IMR-90 (cell line): ENCODE results near the gene ASPRV1. TPM values are rescaled to one million over a fixed set of nuclear protein-coding genes. Genes with fewer than 3 reads are reported as not detected.

ENCODE experiments used
- ATAC-seq: fragments of 200-7000 bp; cut with Tn5 transposase; 2 replicates; pipeline ENCODE4 v1.9.1; 2020; ENCODE audit warnings: low read depth, mild to moderate bottlenecking, moderate library complexity
- BruUV-seq: library from RNA; stranded (reverse); fragments of 400-500 nt; replicated peaks from 2 replicates; lab custom pipeline; 2021; lab: Mats Ljungman, UMichigan
- CTCF ChIA-PET: fragments of 300-600 bp; formaldehyde crosslinking; extraction: SDS; loops from one replicate; lab custom pipeline; 2021; ENCODE audit warnings: antibody characterized with exemption; lab: Yijun Ruan, JAX
- POLR2A ChIA-PET: fragments of 300-600 bp; sonication (Branson Sonifier 250); formaldehyde crosslinking; loops from one replicate; lab custom pipeline; 2022; ENCODE audit warnings: antibody characterized with exemption; ENCODE audit not compliant: unreplicated experiment; lab: Charles Lee
- DNase-seq: peaks from one replicate; pipeline ENCODE4 v3.0.0; 2013
- H2AFZ ChIP-seq: replicated peaks from 2 replicates; pipeline ENCODE3; 2013; ENCODE audit warnings: low read length, mild to moderate bottlenecking; ENCODE audit not compliant: poor library complexity
- H2AK5ac ChIP-seq: 2 replicates; pipeline ENCODE4 v1.6.1; 2013; ENCODE audit warnings: low read depth, low read length, inconsistent platforms
- H2AK9ac ChIP-seq: replicated peaks from 2 replicates; pipeline ENCODE3; 2013; ENCODE audit warnings: mild to moderate bottlenecking, low read depth, low read length, moderate library complexity; ENCODE audit not compliant: poor library complexity
- H2BK120ac ChIP-seq: 2 replicates; pipeline ENCODE4 v1.6.1; 2013; ENCODE audit warnings: low read depth, low read length, inconsistent platforms
- H2BK15ac ChIP-seq: 3 replicates; pipeline ENCODE4 v1.6.1; 2013; ENCODE audit warnings: low read depth, low read length, inconsistent platforms
- H2BK20ac ChIP-seq: 2 replicates; pipeline ENCODE4 v1.6.1; 2013; ENCODE audit warnings: low read depth, mild to moderate bottlenecking, inconsistent platforms, low read length, moderate library complexity
- H2BK5ac ChIP-seq: 2 replicates; pipeline ENCODE4 v1.6.1; 2013; ENCODE audit warnings: mild to moderate bottlenecking, low read depth, low read length, inconsistent platforms; ENCODE audit not compliant: poor library complexity, severe bottlenecking
- H3K14ac ChIP-seq: replicated peaks from 2 replicates; pipeline ENCODE4 v1.6.1; 2013; ENCODE audit warnings: low read depth, low read length, inconsistent platforms
- H3K18ac ChIP-seq: 2 replicates; pipeline ENCODE4 v1.6.1; 2013; ENCODE audit warnings: low read depth, low read length, control low read depth
- H3K23ac ChIP-seq: 2 replicates; pipeline ENCODE4 v1.6.1; 2013; ENCODE audit warnings: low read depth, low read length, inconsistent platforms
- H3K27ac ChIP-seq: 2 replicates; pipeline ENCODE4 v1.5.1; 2013; ENCODE audit warnings: mild to moderate bottlenecking, control low read depth, low read length; ENCODE audit not compliant: insufficient read depth
- H3K27me3 ChIP-seq: 2 replicates; pipeline ENCODE4 v1.6.1; 2013; ENCODE audit warnings: low read length; ENCODE audit not compliant: control insufficient read depth, insufficient read depth
- H3K36me3 ChIP-seq: 2 replicates; pipeline ENCODE4 v1.6.1; 2013; ENCODE audit warnings: low read length, mixed read lengths; ENCODE audit not compliant: control insufficient read depth, insufficient read depth
- H3K4ac ChIP-seq: 2 replicates; pipeline ENCODE4 v1.6.1; 2013; ENCODE audit warnings: low read depth, low read length, inconsistent platforms
- H3K4me1 ChIP-seq: 2 replicates; pipeline ENCODE4 v1.6.1; 2013; ENCODE audit warnings: low read length, mixed read lengths; ENCODE audit not compliant: control insufficient read depth, insufficient read depth
- H3K4me2 ChIP-seq: 2 replicates; pipeline ENCODE4 v1.6.1; 2013; ENCODE audit warnings: low read depth, mild to moderate bottlenecking, control low read depth, low read length, moderate library complexity
- H3K4me3 ChIP-seq: 2 replicates; pipeline ENCODE4 v1.5.1; 2013; ENCODE audit warnings: low read depth, mild to moderate bottlenecking, control low read depth, low read length, moderate library complexity; ENCODE audit not compliant: insufficient read depth
- H3K56ac ChIP-seq: 2 replicates; pipeline ENCODE4 v1.6.1; 2013; ENCODE audit warnings: low read length, inconsistent platforms; ENCODE audit not compliant: insufficient read depth; ENCODE audit errors: extremely low read depth
- H3K79me1 ChIP-seq, 2 experiments: 2 replicates each; pipeline ENCODE4 v1.6.1; 2013; ENCODE audit warnings: low read length in 2 of 2, inconsistent platforms in 1 of 2, low read depth in 1 of 2
- H3K9ac ChIP-seq: 2 replicates; pipeline ENCODE4 v1.6.1; 2013; ENCODE audit warnings: low read depth, low read length, control low read depth
- H3K9me1 ChIP-seq: 2 replicates; pipeline ENCODE4 v1.6.1; 2013; ENCODE audit warnings: low read length, inconsistent platforms; ENCODE audit not compliant: insufficient read depth
- H3K9me3 ChIP-seq: 2 replicates; pipeline ENCODE4 v1.6.1; 2013; ENCODE audit warnings: low read length; ENCODE audit not compliant: control insufficient read depth, insufficient read depth
- H4K20me1 ChIP-seq: 2 replicates; pipeline ENCODE4 v1.6.1; 2013; ENCODE audit warnings: low read length, inconsistent platforms; ENCODE audit not compliant: insufficient read depth
- H4K5ac ChIP-seq: 2 replicates; pipeline ENCODE4 v1.6.1; 2013; ENCODE audit warnings: mild to moderate bottlenecking, low read depth, low read length, control low read depth
- H4K8ac ChIP-seq, 2 experiments: 2 replicates each; pipeline ENCODE4 v1.6.1; 2013; ENCODE audit warnings: low read depth in 2 of 2, low read length in 2 of 2, control low read depth in 1 of 2, inconsistent platforms in 1 of 2
- H4K91ac ChIP-seq: 2 replicates; pipeline ENCODE4 v1.6.1; 2013; ENCODE audit warnings: low read depth, low read length, inconsistent platforms; ENCODE audit not compliant: insufficient read depth
- CEBPB ChIP-seq: IDR thresholded peaks from 2 replicates; pipeline ENCODE4 v1.6.1; 2012; ENCODE audit warnings: low read depth, low read length, improper control_type of control experiment
- CHD1 ChIP-seq: IDR thresholded peaks from 2 replicates; pipeline ENCODE4 v1.6.1; 2012; ENCODE audit warnings: low read depth, low read length, improper control_type of control experiment
- FOS ChIP-seq: fragments of 150-350 bp; IDR thresholded peaks from 2 replicates; pipeline ENCODE4 v1.6.1; 2016; ENCODE audit warnings: low read depth, low read length
- MAFK ChIP-seq: IDR thresholded peaks from 2 replicates; pipeline ENCODE4 v1.6.1; 2012; ENCODE audit warnings: low read depth, low read length, improper control_type of control experiment
- MAZ ChIP-seq: IDR thresholded peaks from 2 replicates; pipeline ENCODE4 v1.6.1; 2012; ENCODE audit warnings: low read depth, mild to moderate bottlenecking, low read length, improper control_type of control experiment, moderate library complexity, borderline replicate concordance
- MXI1 ChIP-seq: IDR thresholded peaks from 2 replicates; pipeline ENCODE4 v1.6.1; 2012; ENCODE audit warnings: low read depth, mild to moderate bottlenecking, low read length, moderate library complexity, borderline replicate concordance
- RAD21 ChIP-seq: IDR thresholded peaks from 2 replicates; pipeline ENCODE4 v1.6.1; 2012; ENCODE audit warnings: low read length, improper control_type of control experiment
- RCOR1 ChIP-seq: IDR thresholded peaks from 2 replicates; pipeline ENCODE4 v1.6.1; 2012; ENCODE audit warnings: mild to moderate bottlenecking, low read length, improper control_type of control experiment; ENCODE audit not compliant: insufficient replicate concordance
- SMC3 ChIP-seq: fragments of 150-350 bp; IDR thresholded peaks from 2 replicates; pipeline ENCODE4 v1.6.1; 2016; ENCODE audit warnings: low read depth, mild to moderate bottlenecking, antibody characterized with exemption, low read length, moderate library complexity
- WGBS, 2 experiments: methylation state at CpG; one replicate each; pipeline versions ENCODE4 v1.1.5 to v1.1.7; 2013; ENCODE audit warnings: missing lambda C conversion rate in 2 of 2; ENCODE audit not compliant: insufficient read length in 1 of 2; ENCODE audit errors: extremely low coverage in 2 of 2; 5-methylcytosine and 5-hydroxymethylcytosine counted together
- dilution Hi-C: fragments of 300-500 bp; cut with HindIII; formaldehyde crosslinking; loops from one replicate; pipeline ENCODE4 v1.14.3; 2018; ENCODE audit warnings: low sequenced_read_pairs; ENCODE audit not compliant: unreplicated experiment
- in situ Hi-C: fragments of 300-500 bp; cut with MboI; formaldehyde crosslinking; loops from 3 replicates; pipeline ENCODE4 v1.14.3; 2019; ENCODE audit warnings: low sequenced_read_pairs, inconsistent platforms, mixed read lengths
- intact Hi-C: fragments of 100-400 bp; cut with micrococcal nuclease; formaldehyde crosslinking; loops from 2 replicates; pipeline ENCODE4 v1.10.0; 2022
- polyA plus RNA-seq, 3 experiments: library from polyadenylated mRNA; depleted of rRNA; stranded (reverse); fragments of >200 nt; gene quantifications; 2 replicates each; pipeline ENCODE4 v1.2.3, GENCODE V29; 2012; ENCODE audit warnings: low replicate concordance in 1 of 3
- total RNA-seq: library from RNA; depleted of rRNA; stranded (reverse); fragments of >200 nt; gene quantifications from 2 replicates; pipeline ENCODE4 v1.2.3, GENCODE V29; 2012
- TF ChIP-seq, protein P1 (sequence below): conservative IDR thresholded peaks from 2 replicates; pipeline ENCODE4 v1.5.1; 2012; ENCODE audit warnings: mild to moderate bottlenecking, low read depth, low read length, improper control_type of control experiment
- TF ChIP-seq, protein P2 (sequence below): fragments of 150-350 bp; IDR thresholded peaks from 2 replicates; pipeline ENCODE4 v1.6.1; 2017; ENCODE audit warnings: mild to moderate bottlenecking, antibody characterized with exemption, low read length, low read depth
- TF ChIP-seq, protein P3 (sequence below): fragments of 150-350 bp; IDR thresholded peaks from 2 replicates; pipeline ENCODE4 v1.6.1; 2016; ENCODE audit warnings: low read depth, mild to moderate bottlenecking, low read length, moderate library complexity, borderline replicate concordance

The ASPRV1 gene
- total and polyA plus RNA-seq, 2 of the 4 experiments (the other 2 are of a cell fraction) = 0.14 to 0.18 TPM

DNA sequence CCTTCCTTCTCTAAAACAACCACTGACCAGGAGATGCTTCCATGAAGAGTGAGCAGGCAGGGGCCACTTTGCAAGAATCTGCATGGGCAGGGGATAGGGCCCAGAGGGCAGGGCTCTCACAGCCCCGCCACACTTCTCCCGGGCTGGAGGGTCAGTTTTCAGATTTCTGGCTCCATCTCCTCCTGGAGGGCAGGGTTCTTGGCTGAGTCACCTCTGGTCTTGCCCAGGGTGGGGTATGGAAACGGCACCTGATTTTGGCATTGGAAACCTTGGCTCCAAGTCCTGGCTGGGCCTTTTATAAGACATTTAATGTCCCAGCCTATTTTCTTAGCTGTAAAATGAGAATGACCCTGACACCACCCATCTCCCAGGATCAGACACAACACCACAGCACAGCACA is 27.6 kb upstream of the ASPRV1 start:
- H2BK20ac ChIP-seq = no peak overlapping the region
- BruUV-seq = no TSS peak
- ChIA-PET POLR2A (no interaction called here), CTCF (no interaction called here)
- H2AK9ac ChIP-seq = no peak overlapping the region
- 40% methylated on average over 1 of the region's 3 CpGs; no CpG with 5 or more reads in 1 of the 2 experiments for WGBS, 2 experiments
- H3K4ac ChIP-seq = no peak overlapping the region
- H3K4me1 ChIP-seq = no peaks in the 10 kb centered on the region
- no peaks in the 10 kb centered on the region for H3K9me3 ChIP-seq
- no peak overlapping the region for H3K23ac ChIP-seq
- no peak overlapping the region for H3K56ac ChIP-seq
- TF ChIP-seq, protein P1, sequence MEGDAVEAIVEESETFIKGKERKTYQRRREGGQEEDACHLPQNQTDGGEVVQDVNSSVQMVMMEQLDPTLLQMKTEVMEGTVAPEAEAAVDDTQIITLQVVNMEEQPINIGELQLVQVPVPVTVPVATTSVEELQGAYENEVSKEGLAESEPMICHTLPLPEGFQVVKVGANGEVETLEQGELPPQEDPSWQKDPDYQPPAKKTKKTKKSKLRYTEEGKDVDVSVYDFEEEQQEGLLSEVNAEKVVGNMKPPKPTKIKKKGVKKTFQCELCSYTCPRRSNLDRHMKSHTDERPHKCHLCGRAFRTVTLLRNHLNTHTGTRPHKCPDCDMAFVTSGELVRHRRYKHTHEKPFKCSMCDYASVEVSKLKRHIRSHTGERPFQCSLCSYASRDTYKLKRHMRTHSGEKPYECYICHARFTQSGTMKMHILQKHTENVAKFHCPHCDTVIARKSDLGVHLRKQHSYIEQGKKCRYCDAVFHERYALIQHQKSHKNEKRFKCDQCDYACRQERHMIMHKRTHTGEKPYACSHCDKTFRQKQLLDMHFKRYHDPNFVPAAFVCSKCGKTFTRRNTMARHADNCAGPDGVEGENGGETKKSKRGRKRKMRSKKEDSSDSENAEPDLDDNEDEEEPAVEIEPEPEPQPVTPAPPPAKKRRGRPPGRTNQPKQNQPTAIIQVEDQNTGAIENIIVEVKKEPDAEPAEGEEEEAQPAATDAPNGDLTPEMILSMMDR = no peak
- TF ChIP-seq, protein P2, sequence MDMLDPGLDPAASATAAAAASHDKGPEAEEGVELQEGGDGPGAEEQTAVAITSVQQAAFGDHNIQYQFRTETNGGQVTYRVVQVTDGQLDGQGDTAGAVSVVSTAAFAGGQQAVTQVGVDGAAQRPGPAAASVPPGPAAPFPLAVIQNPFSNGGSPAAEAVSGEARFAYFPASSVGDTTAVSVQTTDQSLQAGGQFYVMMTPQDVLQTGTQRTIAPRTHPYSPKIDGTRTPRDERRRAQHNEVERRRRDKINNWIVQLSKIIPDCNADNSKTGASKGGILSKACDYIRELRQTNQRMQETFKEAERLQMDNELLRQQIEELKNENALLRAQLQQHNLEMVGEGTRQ = no peak
- TF ChIP-seq RAD21 (no peak), CEBPB (no peak), SMC3 (no peak), FOS (no peak), CHD1 (no peak), MAFK (no peak), MAZ (no peak), RCOR1 (no peak), MXI1 (no peak)
- TF ChIP-seq, protein P3, sequence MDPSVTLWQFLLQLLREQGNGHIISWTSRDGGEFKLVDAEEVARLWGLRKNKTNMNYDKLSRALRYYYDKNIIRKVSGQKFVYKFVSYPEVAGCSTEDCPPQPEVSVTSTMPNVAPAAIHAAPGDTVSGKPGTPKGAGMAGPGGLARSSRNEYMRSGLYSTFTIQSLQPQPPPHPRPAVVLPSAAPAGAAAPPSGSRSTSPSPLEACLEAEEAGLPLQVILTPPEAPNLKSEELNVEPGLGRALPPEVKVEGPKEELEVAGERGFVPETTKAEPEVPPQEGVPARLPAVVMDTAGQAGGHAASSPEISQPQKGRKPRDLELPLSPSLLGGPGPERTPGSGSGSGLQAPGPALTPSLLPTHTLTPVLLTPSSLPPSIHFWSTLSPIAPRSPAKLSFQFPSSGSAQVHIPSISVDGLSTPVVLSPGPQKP = no peak
- dilution Hi-C loops = no loop called here
- H2AK5ac ChIP-seq = no peak overlapping the region
- no peaks in the 10 kb centered on the region for H3K36me3 ChIP-seq
- no peak overlapping the region for H2BK5ac ChIP-seq
- H3K27ac ChIP-seq = no peak overlapping the region
- H2BK15ac ChIP-seq = no peak overlapping the region
- H2BK120ac ChIP-seq = no peak overlapping the region
- intact Hi-C loops = no loop called here
- no peak overlapping the region for H3K14ac ChIP-seq
- H3K4me3 ChIP-seq = no peak overlapping the region
- H3K9ac ChIP-seq = no peak overlapping the region
- no peak overlapping the region for H4K91ac ChIP-seq
- H4K5ac ChIP-seq = no peak overlapping the region
- no peak overlapping the region for H4K8ac ChIP-seq
- in situ Hi-C loops = no loop called here
- DNase-seq (no peak), ATAC-seq (no peak)
- no peaks in the 10 kb centered on the region for H3K79me1 ChIP-seq
- H3K27me3 ChIP-seq = no peaks in the 10 kb centered on the region
- H3K18ac ChIP-seq = no peak overlapping the region
- H3K4me2 ChIP-seq = no peak overlapping the region
- H4K20me1 ChIP-seq = no peaks in the 10 kb centered on the region
- H2AFZ ChIP-seq = no peak overlapping the region
- no peaks in the 10 kb centered on the region for H3K9me1 ChIP-seq
